EH (cell line): ENCODE results near the gene STARD10.

Experiments
- DNase-seq: peaks from one replicate; pipeline ENCODE4 v3.0.0-alpha.2; 2015; ENCODE audit warnings: low read depth

STARD10 gene

GRCh38 chr11:72724851-72725723 is 68.8 kb downstream of the STARD10 start:
- DNase-seq, result peak; percentile 82

GRCh38 chr11:72724021-72724551 is 69.8 kb downstream of the STARD10 start:
- DNase-seq, result no peak

GRCh38 chr11:72723508-72723907 is 70.3 kb downstream of the STARD10 start:
- no peak for DNase-seq

- peak; percentile 93 for DNase-seq
These were observed 71.6 kb downstream of the STARD10 start for GRCh38 chr11:72722050-72722748.

- peak; percentile 46 for DNase-seq
These were observed 72.2 kb downstream of the STARD10 start for GRCh38 chr11:72721689-72722049.

GRCh38 chr11:72721276-72721675 is 72.6 kb downstream of the STARD10 start:
- no peak for DNase-seq

- peak; percentile 26 for DNase-seq
These were observed 73.1 kb downstream of the STARD10 start for GRCh38 chr11:72720784-72721183.

GRCh38 chr11:72720047-72720446 is 73.8 kb downstream of the STARD10 start:
- DNase-seq, result no peak

GRCh38 chr11:72719551-72719950 is 74.3 kb downstream of the STARD10 start:
- DNase-seq, result no peak

- DNase-seq, result peak; percentile 52
These were observed 74.7 kb downstream of the STARD10 start for GRCh38 chr11:72719144-72719543.

- no peak for DNase-seq
These were observed 75.7 kb downstream of the STARD10 start for GRCh38 chr11:72718101-72718501.

- DNase-seq, result no peak
These were observed 76.9 kb downstream of the STARD10 start for GRCh38 chr11:72716788-72717435.

GRCh38 chr11:72716290-72716689 is 77.6 kb downstream of the STARD10 start:
- DNase-seq, result no peak

GRCh38 chr11:72712841-72713240 is 81.0 kb downstream of the STARD10 start:
- DNase-seq, result no peak

GRCh38 chr11:72712168-72712751 is 81.6 kb downstream of the STARD10 start:
- no peak for DNase-seq

- DNase-seq, result no peak
These were observed 82.7 kb downstream of the STARD10 start for GRCh38 chr11:72711141-72711540.

GRCh38 chr11:72710278-72710677 is 83.6 kb downstream of the STARD10 start:
- no peak for DNase-seq

- no peak for DNase-seq
These were observed 84.2 kb downstream of the STARD10 start for GRCh38 chr11:72709478-72710238.

- DNase-seq, result no peak
These were observed 86.8 kb downstream of the STARD10 start for GRCh38 chr11:72707032-72707431.

- DNase-seq, result no peak
These were observed 87.3 kb downstream of the STARD10 start for GRCh38 chr11:72706579-72706978.
